ENCODE measurements around the gene DYNC2H1. TPM values are rescaled to one million over a fixed set of nuclear protein-coding genes. Genes with fewer than 3 reads are reported as not detected.

The DYNC2H1 gene
- total RNA-seq, 2 experiments from 2014 or later, result 2.8 to 3.2 TPM

GRCh38 chr11:103453126-103453525, 343.9 kb downstream of the DYNC2H1 start:
- intact Hi-C loops (cut with DNase I, micrococcal nuclease), result no loop called here
- H3K27ac ChIP-seq (ENCODE audit: low read depth in 1 of 2, low read length in 2 of 2), result no peak overlapping the region
- Mint-ChIP-seq H3K27ac (no peak overlapping the region), H3K27me3 (no peaks in the 10 kb centered on the region), H3K9me3 (no peaks in the 10 kb centered on the region), H3K36me3 (ENCODE audit: low read depth) (no peaks in the 10 kb centered on the region), H3K4me3 (no peak overlapping the region), H3K4me1 (ENCODE audit: low read depth) (no peaks in the 10 kb centered on the region)
- DNase-seq, result no peak
- CTCF ChIA-PET, result interaction anchor here (0.6 kb wide), 1 partner anchor 1063 kb away, joined by 3 read pairs; no protein-coding TSS in a partner anchor
- no peaks in the 10 kb centered on the region for H3K9me3 ChIP-seq (ENCODE audit: control insufficient read depth in 1 of 2, insufficient read depth in 1 of 2, low read length in 2 of 2)
- no peak for ATAC-seq (ENCODE audit: poor library complexity)
- no peak for TF ChIP-seq CTCF (IDR thresholded peaks at IDR 0.05)
- POLR2A ChIA-PET, result no interaction called here
- H3K36me3 ChIP-seq (ENCODE audit: insufficient read depth, low read length), result no peaks in the 10 kb centered on the region
- no peaks in the 10 kb centered on the region for H3K4me1 ChIP-seq (ENCODE audit: insufficient read depth, low read length)
- no peaks in the 10 kb centered on the region for H3K27me3 ChIP-seq (ENCODE audit: control insufficient read depth in 1 of 2, insufficient read depth in 2 of 2, low read length in 2 of 2)
- H3K4me3 ChIP-seq (ENCODE audit: low read length), result no peak overlapping the region

DNA sequence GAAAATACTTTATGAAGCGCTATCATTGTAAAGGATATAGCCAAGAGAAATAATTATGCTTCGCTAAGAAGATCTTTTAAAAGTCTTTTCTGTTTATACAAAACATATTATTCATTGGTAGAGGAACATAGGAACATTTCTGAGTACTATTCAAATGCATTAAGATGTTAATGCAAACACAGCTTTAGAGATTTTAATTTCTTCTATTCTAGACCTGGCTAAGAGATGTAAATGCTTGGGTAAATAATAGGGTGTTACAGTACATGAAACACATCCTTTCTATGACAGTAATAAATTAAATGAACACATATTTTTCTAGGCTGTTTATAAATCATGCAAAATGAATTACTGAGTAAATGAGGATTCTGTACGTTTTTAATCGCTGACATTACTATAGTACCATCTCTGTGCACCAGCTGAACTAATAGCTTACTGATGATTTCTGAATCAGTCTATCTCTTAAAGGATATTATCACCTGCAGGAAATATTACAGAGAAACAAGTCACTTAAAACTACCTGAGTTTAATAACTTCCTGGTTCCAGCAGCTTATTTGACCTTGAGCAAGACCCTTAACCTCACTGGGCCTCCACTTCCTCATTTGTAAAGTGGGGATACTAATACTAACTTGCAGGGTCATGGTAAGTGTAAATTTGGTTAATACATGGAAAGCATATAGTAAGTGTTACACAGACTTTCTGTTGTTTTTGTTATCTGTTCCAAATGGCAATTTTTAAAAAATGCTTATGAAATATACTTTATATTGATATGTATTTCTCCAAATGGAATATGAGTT, 344.9 kb downstream of the DYNC2H1 start:
- Histone ChIP-seq H3K27ac (ENCODE audit: low read depth in 1 of 2, low read length in 2 of 2) (no peak overlapping the region), H3K27me3 (ENCODE audit: control insufficient read depth in 1 of 2, insufficient read depth in 2 of 2, low read length in 2 of 2) (no peaks in the 10 kb centered on the region), H3K4me1 (ENCODE audit: insufficient read depth, low read length) (no peaks in the 10 kb centered on the region), H3K4me3 (ENCODE audit: low read length) (no peak overlapping the region), H3K9me3 (ENCODE audit: control insufficient read depth in 1 of 2, insufficient read depth in 1 of 2, low read length in 2 of 2) (no peaks in the 10 kb centered on the region), H3K36me3 (ENCODE audit: insufficient read depth, low read length) (no peaks in the 10 kb centered on the region)
- Mint-ChIP-seq H3K27ac (no peak overlapping the region), H3K4me1 (ENCODE audit: low read depth) (no peaks in the 10 kb centered on the region), H3K4me3 (no peak overlapping the region), H3K27me3 (no peaks in the 10 kb centered on the region), H3K36me3 (ENCODE audit: low read depth) (no peaks in the 10 kb centered on the region), H3K9me3 (no peaks in the 10 kb centered on the region)
- TF ChIP-seq CTCF (IDR thresholded peaks at IDR 0.05), result no peak
- ChIA-PET POLR2A (no interaction called here), CTCF (no interaction called here)
- intact Hi-C loops (cut with DNase I, micrococcal nuclease), result no loop called here
- DNase-seq (no peak), ATAC-seq (ENCODE audit: poor library complexity) (no peak)

DNA sequence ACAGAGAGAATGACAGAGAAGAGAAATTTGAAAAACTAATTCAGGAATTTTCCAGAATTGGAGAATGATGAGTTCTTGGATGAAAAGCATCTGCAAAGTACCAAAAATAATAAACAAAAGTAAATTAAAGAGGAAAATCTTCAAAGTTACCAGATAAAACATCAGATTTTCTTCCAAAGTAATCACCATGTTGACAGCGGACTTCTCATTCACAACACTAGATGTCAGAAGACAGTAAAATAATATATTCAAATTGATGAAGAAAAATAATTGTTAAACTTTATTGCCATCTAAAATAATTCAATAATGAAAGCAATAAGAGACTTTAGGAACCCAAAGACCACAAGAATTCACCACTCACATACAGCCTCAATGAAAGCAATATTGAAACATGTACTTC, 355.2 kb downstream of the DYNC2H1 start:
- ATAC-seq (ENCODE audit: poor library complexity), result no peak
- Mint-ChIP-seq H3K9me3 (no peaks in the 10 kb centered on the region), H3K36me3 (ENCODE audit: low read depth) (no peaks in the 10 kb centered on the region), H3K27me3 (no peaks in the 10 kb centered on the region), H3K4me3 (no peak overlapping the region), H3K27ac (no peak overlapping the region), H3K4me1 (ENCODE audit: low read depth) (no peaks in the 10 kb centered on the region)
- intact Hi-C loops (cut with DNase I, micrococcal nuclease), result no loop called here
- no peak for DNase-seq
- H3K36me3 ChIP-seq (ENCODE audit: insufficient read depth, low read length), result no peaks in the 10 kb centered on the region
- no peaks in the 10 kb centered on the region for H3K4me1 ChIP-seq (ENCODE audit: insufficient read depth, low read length)
- no peak overlapping the region for H3K27ac ChIP-seq (ENCODE audit: low read depth in 1 of 2, low read length in 2 of 2)
- H3K27me3 ChIP-seq (ENCODE audit: control insufficient read depth in 1 of 2, insufficient read depth in 2 of 2, low read length in 2 of 2), result no peaks in the 10 kb centered on the region
- POLR2A ChIA-PET, result no interaction called here
- CTCF ChIA-PET, result no interaction called here
- H3K4me3 ChIP-seq (ENCODE audit: low read length), result no peak overlapping the region
- no peaks in the 10 kb centered on the region for H3K9me3 ChIP-seq (ENCODE audit: control insufficient read depth in 1 of 2, insufficient read depth in 1 of 2, low read length in 2 of 2)
- TF ChIP-seq CTCF (IDR thresholded peaks at IDR 0.05), result no peak

Measured in CD4-positive, alpha-beta T cell (primary cell).